ENCODE results near the gene DICER1. TPM values are rescaled to one million over a fixed set of nuclear protein-coding genes. Genes with fewer than 3 reads are reported as not detected.

Gene DICER1
- total RNA-seq, 4 donors from 2014 or later = 81.6 to 103 (median 88.8) TPM

DNA sequence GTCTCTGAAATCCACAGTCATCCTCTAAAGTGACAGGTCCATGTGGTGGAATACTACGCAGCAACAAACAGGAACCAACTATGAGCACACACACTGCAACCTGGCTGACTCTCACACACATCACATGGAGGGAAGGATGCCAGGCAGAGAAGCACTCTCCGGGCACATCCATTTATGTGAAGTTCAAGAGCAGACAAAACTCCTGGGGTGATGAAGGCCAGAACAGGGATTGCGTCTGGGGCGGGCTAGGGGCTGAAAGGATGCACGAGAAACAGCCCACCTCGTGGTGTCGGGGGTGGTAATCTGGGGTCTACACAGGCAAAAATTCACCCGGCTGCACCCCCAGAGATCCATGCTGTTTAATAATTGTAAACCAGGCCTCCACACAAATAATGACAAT, 100.2 kb downstream of the DICER1 start:
- Histone ChIP-seq H3K9me3 (no peaks in the 10 kb centered on the region), H3K36me3 (no peaks in the 10 kb centered on the region), H3K27me3 (no peaks in the 10 kb centered on the region), H3K4me1 (no peaks in the 10 kb centered on the region), H3K27ac (no peak overlapping the region), H3K4me3 (no peak overlapping the region)
- intact Hi-C loops (cut with DNase I; ENCODE audit: low total_unique reads) = no loop called here
- TF ChIP-seq, protein P1, sequence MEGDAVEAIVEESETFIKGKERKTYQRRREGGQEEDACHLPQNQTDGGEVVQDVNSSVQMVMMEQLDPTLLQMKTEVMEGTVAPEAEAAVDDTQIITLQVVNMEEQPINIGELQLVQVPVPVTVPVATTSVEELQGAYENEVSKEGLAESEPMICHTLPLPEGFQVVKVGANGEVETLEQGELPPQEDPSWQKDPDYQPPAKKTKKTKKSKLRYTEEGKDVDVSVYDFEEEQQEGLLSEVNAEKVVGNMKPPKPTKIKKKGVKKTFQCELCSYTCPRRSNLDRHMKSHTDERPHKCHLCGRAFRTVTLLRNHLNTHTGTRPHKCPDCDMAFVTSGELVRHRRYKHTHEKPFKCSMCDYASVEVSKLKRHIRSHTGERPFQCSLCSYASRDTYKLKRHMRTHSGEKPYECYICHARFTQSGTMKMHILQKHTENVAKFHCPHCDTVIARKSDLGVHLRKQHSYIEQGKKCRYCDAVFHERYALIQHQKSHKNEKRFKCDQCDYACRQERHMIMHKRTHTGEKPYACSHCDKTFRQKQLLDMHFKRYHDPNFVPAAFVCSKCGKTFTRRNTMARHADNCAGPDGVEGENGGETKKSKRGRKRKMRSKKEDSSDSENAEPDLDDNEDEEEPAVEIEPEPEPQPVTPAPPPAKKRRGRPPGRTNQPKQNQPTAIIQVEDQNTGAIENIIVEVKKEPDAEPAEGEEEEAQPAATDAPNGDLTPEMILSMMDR (IDR thresholded peaks at IDR 0.05) = no peak
- TF ChIP-seq POLR2A (IDR thresholded peaks at IDR 0.05) = no peak
- no peak for DNase-seq

DNA sequence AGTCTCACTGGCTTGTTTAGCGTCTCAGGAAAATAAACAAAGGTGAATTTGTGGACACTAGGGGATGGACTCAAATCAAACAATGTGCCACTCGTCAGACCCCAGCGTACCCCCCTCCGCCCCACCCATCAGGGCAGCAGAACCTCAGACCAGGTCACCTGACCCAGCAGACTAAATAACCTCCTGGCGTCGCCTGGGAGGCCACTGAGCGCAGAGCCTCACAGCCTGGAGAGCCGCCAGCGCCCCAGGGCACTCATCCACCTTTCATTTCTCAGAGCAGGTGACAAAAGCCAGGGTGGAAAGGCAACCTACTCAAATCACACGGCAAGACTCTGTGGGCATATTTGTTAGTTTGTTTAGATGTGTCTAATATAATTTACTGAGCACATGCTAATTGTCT, 100.9 kb downstream of the DICER1 start:
- H3K4me3 ChIP-seq = no peak overlapping the region
- no peak for DNase-seq
- H3K36me3 ChIP-seq = no peaks in the 10 kb centered on the region
- H3K27me3 ChIP-seq = no peaks in the 10 kb centered on the region
- no peak overlapping the region for H3K27ac ChIP-seq
- no peak for TF ChIP-seq POLR2A (IDR thresholded peaks at IDR 0.05)
- TF ChIP-seq, protein P1 (IDR thresholded peaks at IDR 0.05) = no peak
- intact Hi-C loops (cut with DNase I; ENCODE audit: low total_unique reads) = no loop called here
- H3K9me3 ChIP-seq = no peaks in the 10 kb centered on the region
- no peaks in the 10 kb centered on the region for H3K4me1 ChIP-seq

DNA sequence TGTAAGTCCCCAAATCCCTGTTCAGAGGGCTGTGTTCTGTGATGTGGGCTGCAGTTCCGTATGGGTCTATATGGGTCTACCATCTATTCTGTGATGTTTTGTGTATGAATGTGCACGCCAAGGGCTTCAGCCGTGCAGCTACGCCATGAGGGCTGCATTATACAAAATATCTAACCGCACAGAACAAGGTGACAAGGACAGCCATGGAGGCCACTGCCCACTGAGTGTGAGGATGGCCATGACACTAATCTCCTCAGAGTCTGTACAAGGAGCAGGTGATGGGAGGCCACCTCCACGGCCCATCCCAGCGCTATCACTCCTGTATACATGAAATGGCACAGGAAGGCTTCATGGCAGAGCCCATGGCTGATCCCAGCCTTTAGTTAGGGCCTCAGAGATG, 102.0 kb downstream of the DICER1 start:
- TF ChIP-seq, protein P1 (IDR thresholded peaks at IDR 0.05) = no peak
- no peak for TF ChIP-seq POLR2A (IDR thresholded peaks at IDR 0.05)
- Histone ChIP-seq H3K27me3 (no peaks in the 10 kb centered on the region), H3K9me3 (no peaks in the 10 kb centered on the region), H3K36me3 (no peaks in the 10 kb centered on the region), H3K27ac (no peak overlapping the region), H3K4me3 (no peak overlapping the region), H3K4me1 (no peaks in the 10 kb centered on the region)
- DNase-seq = no peak
- intact Hi-C loops (cut with DNase I; ENCODE audit: low total_unique reads) = no loop called here

DNA sequence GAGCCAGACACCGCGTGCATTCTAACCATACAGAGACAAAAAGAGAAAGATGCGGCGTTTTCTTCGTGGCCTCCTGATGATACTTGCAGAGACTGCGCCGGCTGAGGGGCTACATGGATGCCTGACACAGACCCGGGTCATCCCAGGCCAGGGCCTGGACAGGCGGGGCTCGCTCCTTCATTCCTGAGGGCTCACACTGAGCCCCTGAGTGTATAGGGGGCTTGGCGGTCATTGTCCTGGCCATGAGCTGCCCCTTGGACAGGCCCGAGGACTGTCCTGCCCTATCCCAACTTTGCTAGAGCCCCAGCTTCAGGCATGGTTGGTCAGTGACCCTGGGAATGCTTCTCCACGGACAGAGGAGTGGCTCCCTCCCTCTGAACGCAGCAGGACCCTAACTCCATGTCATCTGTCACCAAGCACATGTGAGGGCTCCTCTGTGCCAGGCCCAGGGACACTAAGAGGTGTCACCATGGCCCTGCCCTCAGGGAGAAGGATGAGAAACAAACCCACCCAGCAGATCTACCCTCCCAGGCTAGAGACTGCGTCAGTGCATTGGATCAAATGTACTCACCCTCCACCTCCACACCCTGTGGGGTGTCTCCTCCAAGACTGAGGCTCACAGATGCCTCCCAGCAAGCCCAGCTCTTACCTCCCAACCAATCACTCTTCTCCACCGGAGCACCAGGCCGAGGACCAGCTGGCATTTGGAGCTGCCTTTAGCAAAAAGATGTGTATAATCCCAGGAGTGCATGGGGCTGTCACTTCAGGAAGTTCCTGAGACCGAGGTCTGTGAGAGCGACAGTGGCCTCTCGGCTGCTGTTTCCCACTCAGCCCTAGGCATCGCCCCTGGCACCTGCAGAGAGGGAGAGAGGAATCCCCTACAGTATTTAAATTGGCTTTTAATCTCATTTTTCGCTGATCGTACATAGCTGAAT, 102.7 kb downstream of the DICER1 start:
- DNase-seq = peak in 1 of 2 donors; percentile 10
- Histone ChIP-seq H3K27me3 (no peaks in the 10 kb centered on the region), H3K9me3 (no peaks in the 10 kb centered on the region)

More for the DNA sequence above, 102.7 kb downstream of the DICER1 start:
- no peak for TF ChIP-seq POLR2A (IDR thresholded peaks at IDR 0.05)
- TF ChIP-seq, protein P1 (IDR thresholded peaks at IDR 0.05) = no peak
- H3K36me3 ChIP-seq = no peaks in the 10 kb centered on the region
- H3K4me1 ChIP-seq = no peaks in the 10 kb centered on the region
- no peak overlapping the region for H3K4me3 ChIP-seq
- H3K27ac ChIP-seq = no peak overlapping the region
- intact Hi-C loops (cut with DNase I; ENCODE audit: low total_unique reads) = no loop called here
